ENCODE data around the gene ZAR1L. TPM values are rescaled to one million over a fixed set of nuclear protein-coding genes. Genes with fewer than 3 reads are reported as not detected.
A peak's percentile ranks its signal among the peaks of the same experiment; 100 is the strongest.

The ZAR1L gene
- total RNA-seq, 1 experiment from 2014 or later = not detected

GRCh38 chr13:32314271-32315237 is 609 bp downstream of the ZAR1L start:
- no peaks in the 10 kb centered on the region for H4K20me1 ChIP-seq (ENCODE audit: low read length)
- DNase-seq = peak; percentile 5
- ATAC-seq = no peak
- peak overlapping the region; percentile 99 for H2AFZ ChIP-seq (ENCODE audit: low read length)
- peak overlapping the region; percentile 86 for H3K4me3 ChIP-seq (ENCODE audit: low read length)
- no peaks in the 10 kb centered on the region for H3F3A ChIP-seq (ENCODE audit: low read length, unreplicated experiment)
- H3K4me2 ChIP-seq (ENCODE audit: low read length) = peak overlapping the region; percentile 98
- H3K4me1 ChIP-seq (ENCODE audit: insufficient read depth, low read length) = peaks cover 13% of the 10 kb centered on the region
- H3K79me2 ChIP-seq (ENCODE audit: low read length) = peaks cover 12% of the 10 kb centered on the region
- H3K9me2 ChIP-seq (replicated peaks; ENCODE audit: low read length) = no peaks in the 10 kb centered on the region
- no peak for TF ChIP-seq CTCF (conservative IDR thresholded peaks at IDR 0.05; ENCODE audit: low read depth, low read length)
- no peak for TF ChIP-seq EZH2 (IDR thresholded peaks at IDR 0.05; ENCODE audit: low read length, unreplicated experiment)
- TF ChIP-seq EZH2phosphoT487 (IDR thresholded peaks at IDR 0.05; ENCODE audit: borderline replicate concordance, low read length) = no peak
- H3K9me3 ChIP-seq (ENCODE audit: low read length) = no peaks in the 10 kb centered on the region
- peak overlapping the region; percentile 88 for H3K27ac ChIP-seq (ENCODE audit: low read length)
- intact Hi-C loops (cut with micrococcal nuclease) = loop anchor here (5.0 to 10.0 kb wide), 3 partner anchors 47 to 223 kb away; partner anchors contain the start of genes N4BP2L1 and N4BP2L2
- TSS peak; percentile 90 for BruUV-seq (replicated peaks)
- ChIA-PET POLR2A (ENCODE audit: unreplicated experiment) (no interaction called here), CTCF (interaction anchor here (0.5 kb wide), 1 partner anchor 401 kb away, joined by 3 read pairs; no protein-coding TSS in a partner anchor)
- peak overlapping the region; percentile 95 for H3K9ac ChIP-seq (ENCODE audit: low read length)
- no peaks in the 10 kb centered on the region for H3K27me3 ChIP-seq (ENCODE audit: low read length)
- no peaks in the 10 kb centered on the region; the same call in 1 of the 2 replicates for H3K36me3 ChIP-seq (ENCODE audit: low read depth, low read length)

- Histone ChIP-seq H3K79me2 (ENCODE audit: low read length) (peaks cover 5% of the 10 kb centered on the region), H2AFZ (ENCODE audit: low read length) (0 out of 2 replicates have a peak overlapping the region, but pooled peaks have one; percentile 54), H3K9me3 (ENCODE audit: low read length) (no peaks in the 10 kb centered on the region), H4K20me1 (ENCODE audit: low read length) (no peaks in the 10 kb centered on the region), H3F3A (ENCODE audit: low read length, unreplicated experiment) (no peaks in the 10 kb centered on the region), H3K9me2 (replicated peaks; ENCODE audit: low read length) (no peaks in the 10 kb centered on the region), H3K9ac (ENCODE audit: low read length) (no peak overlapping the region), H3K36me3 (ENCODE audit: low read depth, low read length) (no peaks in the 10 kb centered on the region), H3K4me1 (ENCODE audit: insufficient read depth, low read length) (peaks cover 9% of the 10 kb centered on the region), H3K4me3 (ENCODE audit: low read length) (no peak overlapping the region), H3K27me3 (ENCODE audit: low read length) (no peaks in the 10 kb centered on the region), H3K4me2 (ENCODE audit: low read length) (no peak overlapping the region), H3K27ac (ENCODE audit: low read length) (no peak overlapping the region)
- ChIA-PET POLR2A (ENCODE audit: unreplicated experiment) (no interaction called here), CTCF (interaction anchor here (0.6 kb wide), 1 partner anchor 147 kb away, joined by 3 read pairs; no protein-coding TSS in a partner anchor)
- DNase-seq (no peak), ATAC-seq (no peak)
- BruUV-seq (replicated peaks) = no TSS peak
- TF ChIP-seq EZH2phosphoT487 (IDR thresholded peaks at IDR 0.05; ENCODE audit: borderline replicate concordance, low read length) = no peak
- no peak for TF ChIP-seq EZH2 (IDR thresholded peaks at IDR 0.05; ENCODE audit: low read length, unreplicated experiment)
- TF ChIP-seq CTCF (conservative IDR thresholded peaks at IDR 0.05; ENCODE audit: low read depth, low read length) = no peak
- intact Hi-C loops (cut with micrococcal nuclease) = loop anchor here (5.0 to 10.0 kb wide), 2 partner anchors 44 to 113 kb away; partner anchors contain the start of gene N4BP2L1
These were observed 3.8 kb downstream of the ZAR1L start for GRCh38 chr13:32311188-32311897.

Data from PC-3 (cell line).